Measurements from ENCODE around the gene NKTR. TPM values are rescaled to one million over a fixed set of nuclear protein-coding genes. Genes with fewer than 3 reads are reported as not detected.
"Not testable (repeated sequence)": the region's sequence is repeated elsewhere in the genome, so short reads cannot be mapped to it uniquely, and the experiment has no call there.

Gene NKTR
- total RNA-seq, 1 donor from 2014 or later, result 73.7 TPM

- TF ChIP-seq CTCF (IDR thresholded peaks at IDR 0.05), result no peak
- Mint-ChIP-seq H3K36me3 (ENCODE audit: unreplicated experiment) (peaks cover 32% of the 10 kb centered on the region), H3K4me3 (ENCODE audit: unreplicated experiment) (no peak overlapping the region), H3K9me3 (ENCODE audit: unreplicated experiment) (peaks cover 11% of the 10 kb centered on the region), H3K4me1 (ENCODE audit: unreplicated experiment) (peaks cover 33% of the 10 kb centered on the region), H3K27me3 (ENCODE audit: unreplicated experiment) (no peaks in the 10 kb centered on the region), H3K27ac (ENCODE audit: unreplicated experiment) (no peak overlapping the region)
- no peak for DNase-seq (ENCODE audit: extremely low spot score, unreplicated experiment)
Observed at GRCh38 chr3:42578054-42578453, 22.4 kb upstream of the NKTR start.

- H3K27me3 Mint-ChIP-seq (ENCODE audit: unreplicated experiment); H3K4me3 Mint-ChIP-seq (ENCODE audit: unreplicated experiment); DNase-seq (ENCODE audit: extremely low spot score, unreplicated experiment); H3K27ac Mint-ChIP-seq (ENCODE audit: unreplicated experiment): not testable (repeated sequence)
- H3K9me3 Mint-ChIP-seq (ENCODE audit: unreplicated experiment), result peaks cover 11% of the 10 kb centered on the region
- peaks cover 35% of the 10 kb centered on the region for H3K4me1 Mint-ChIP-seq (ENCODE audit: unreplicated experiment)
- peaks cover 23% of the 10 kb centered on the region for H3K36me3 Mint-ChIP-seq (ENCODE audit: unreplicated experiment)
Observed at GRCh38 chr3:42579346-42579745, 21.1 kb upstream of the NKTR start.

DNA sequence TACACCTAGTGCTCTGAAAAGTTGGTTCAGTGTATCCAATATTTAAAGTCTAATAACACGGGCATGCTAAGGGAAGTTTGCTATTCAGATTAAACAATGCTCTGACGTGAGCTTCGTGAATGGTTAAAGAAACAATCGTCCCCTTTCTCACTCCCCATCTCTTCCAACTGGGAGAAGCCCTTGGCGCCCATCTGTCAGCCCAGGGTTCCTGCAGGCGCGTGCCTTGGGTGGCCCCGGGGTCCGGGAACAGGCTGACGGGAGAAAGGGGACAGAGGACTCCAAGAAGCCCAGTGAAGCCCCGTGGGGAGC lies 19.1 kb upstream of the NKTR start:
- H3K27ac Mint-ChIP-seq (ENCODE audit: unreplicated experiment), result peak overlapping the region; percentile 76
- H3K27me3 Mint-ChIP-seq (ENCODE audit: unreplicated experiment), result no peaks in the 10 kb centered on the region
- H3K4me3 Mint-ChIP-seq (ENCODE audit: unreplicated experiment), result peak overlapping the region; percentile 91
- H3K4me1 Mint-ChIP-seq (ENCODE audit: unreplicated experiment), result peaks cover 33% of the 10 kb centered on the region
- peaks cover 3% of the 10 kb centered on the region for H3K9me3 Mint-ChIP-seq (ENCODE audit: unreplicated experiment)
- peaks cover 8% of the 10 kb centered on the region for H3K36me3 Mint-ChIP-seq (ENCODE audit: unreplicated experiment)
- DNase-seq (ENCODE audit: extremely low spot score, unreplicated experiment), result no peak
- TF ChIP-seq CTCF (IDR thresholded peaks at IDR 0.05), result no peak

DNA sequence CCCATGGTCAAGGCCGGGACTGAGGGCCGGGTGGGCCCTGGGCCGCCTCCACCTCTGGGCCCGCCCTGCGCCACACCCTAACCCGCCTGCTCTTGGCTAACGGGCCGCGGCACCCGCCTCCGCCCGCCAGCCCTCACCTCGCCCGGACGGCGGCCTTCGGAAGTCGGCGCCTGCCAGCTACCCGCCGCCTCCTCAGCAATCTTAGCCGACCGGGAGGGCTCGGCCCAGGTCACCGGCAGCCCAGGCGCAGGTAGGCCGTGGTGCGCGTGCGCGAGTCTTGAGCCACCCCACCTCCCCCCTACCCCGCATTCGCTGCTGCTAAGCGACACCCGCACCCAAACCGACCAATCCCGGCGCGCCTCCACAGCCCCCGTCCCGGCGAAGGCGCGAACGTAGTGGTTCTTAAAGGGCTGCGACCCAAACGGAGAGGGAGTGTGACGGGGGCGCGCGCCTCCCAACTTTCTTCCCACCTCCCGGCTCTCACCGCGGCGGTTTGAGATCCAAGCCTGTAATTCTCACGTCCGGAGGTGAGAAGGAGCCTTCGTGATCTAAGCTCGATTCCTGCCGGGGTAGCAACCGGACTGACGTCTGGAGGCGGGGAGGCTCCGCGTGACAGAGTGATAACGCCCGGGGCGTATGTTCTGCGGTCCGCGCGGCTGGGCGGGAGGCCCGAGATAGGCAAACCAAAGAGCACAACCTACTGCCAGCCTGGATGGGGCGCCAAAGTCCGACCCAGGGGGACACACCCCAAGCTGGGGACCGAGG lies 18.6 kb upstream of the NKTR start, which contains the start of gene SEC22C:
Gene SEC22C, minus strand, starts transcription at position 259 of the 765 bp plus-strand sequence. CDS start 12,921 bp downstream, outside the sequence.
- peak; percentile 97 for DNase-seq (ENCODE audit: extremely low spot score, unreplicated experiment)
- peak within 1 kb of the TSS; percentile 96 for H3K27ac Mint-ChIP-seq (ENCODE audit: unreplicated experiment)
- H3K4me3 Mint-ChIP-seq (ENCODE audit: unreplicated experiment), result peak within 1 kb of the TSS; percentile 91
- peak; percentile 17 for TF ChIP-seq CTCF (IDR thresholded peaks at IDR 0.05)
- H3K27me3 Mint-ChIP-seq (ENCODE audit: unreplicated experiment), result no peaks in the 10 kb centered on the region
- H3K36me3 Mint-ChIP-seq (ENCODE audit: unreplicated experiment), result peaks cover 5% of the 10 kb centered on the region
- peaks cover 3% of the 10 kb centered on the region for H3K9me3 Mint-ChIP-seq (ENCODE audit: unreplicated experiment)
- H3K4me1 Mint-ChIP-seq (ENCODE audit: unreplicated experiment), result peaks cover 33% of the 10 kb centered on the region

GRCh38 chr3:42582474-42583070 lies 17.9 kb upstream of the NKTR start:
- H3K27me3 Mint-ChIP-seq (ENCODE audit: unreplicated experiment), result no peaks in the 10 kb centered on the region
- H3K36me3 Mint-ChIP-seq (ENCODE audit: unreplicated experiment), result peaks cover 5% of the 10 kb centered on the region
- DNase-seq (ENCODE audit: extremely low spot score, unreplicated experiment), result no peak
- TF ChIP-seq CTCF (IDR thresholded peaks at IDR 0.05), result no peak
- H3K9me3 Mint-ChIP-seq (ENCODE audit: unreplicated experiment), result peaks cover 3% of the 10 kb centered on the region
- H3K4me3 Mint-ChIP-seq (ENCODE audit: unreplicated experiment), result peak overlapping the region; percentile 91
- H3K27ac Mint-ChIP-seq (ENCODE audit: unreplicated experiment), result peak overlapping the region; percentile 96
- peaks cover 30% of the 10 kb centered on the region for H3K4me1 Mint-ChIP-seq (ENCODE audit: unreplicated experiment)
